Coronary artery (tissue), 2 donors: ENCODE measurements around the gene RETREG1.
"Not testable (repeated sequence)": the region's sequence is repeated elsewhere in the genome, so short reads cannot be mapped to it uniquely, and the experiment has no call there.

Experiments used
- DNase-seq: peaks from one replicate; pipeline ENCODE4 v3.0.0-alpha.2; 2017; ENCODE audit warnings: low spot score
- H3K27ac ChIP-seq, 2 donors: fragments of 200-600 bp; sonication (generic); one replicate each; pipeline ENCODE4 v1.5.1; 2016 to 2019
- H3K4me3 ChIP-seq: fragments of 200-600 bp; sonication (generic); 2 replicates; pipeline ENCODE4 v1.5.1; 2016; ENCODE audit warnings: mild to moderate bottlenecking, moderate library complexity
- TF ChIP-seq, protein P1 (sequence below): fragments of 200-600 bp; sonication (generic); IDR thresholded peaks from one replicate; pipeline ENCODE4 v1.5.1; 2019; ENCODE audit warnings: antibody characterized with exemption

Gene RETREG1

DNA sequence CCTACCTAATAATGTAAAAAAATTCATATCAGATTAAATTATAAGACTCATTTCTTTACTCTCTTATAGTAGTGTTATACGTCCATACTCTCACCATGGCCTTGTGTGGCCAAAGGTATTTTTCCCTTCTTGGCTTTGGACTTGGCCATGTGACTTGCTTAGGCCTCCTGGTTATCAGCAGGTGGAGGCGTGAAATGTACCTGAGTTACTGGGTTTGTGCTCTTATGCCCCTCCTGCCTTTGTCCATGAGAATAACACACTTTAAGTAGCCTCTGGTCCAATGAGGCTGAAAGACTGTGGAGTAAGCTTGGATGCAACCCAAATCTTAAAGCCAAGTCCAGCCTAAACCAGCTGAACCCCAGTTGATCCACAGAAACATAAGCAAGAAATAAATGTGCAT is 68.7 kb downstream of the RETREG1 start:
- TF ChIP-seq, protein P1, sequence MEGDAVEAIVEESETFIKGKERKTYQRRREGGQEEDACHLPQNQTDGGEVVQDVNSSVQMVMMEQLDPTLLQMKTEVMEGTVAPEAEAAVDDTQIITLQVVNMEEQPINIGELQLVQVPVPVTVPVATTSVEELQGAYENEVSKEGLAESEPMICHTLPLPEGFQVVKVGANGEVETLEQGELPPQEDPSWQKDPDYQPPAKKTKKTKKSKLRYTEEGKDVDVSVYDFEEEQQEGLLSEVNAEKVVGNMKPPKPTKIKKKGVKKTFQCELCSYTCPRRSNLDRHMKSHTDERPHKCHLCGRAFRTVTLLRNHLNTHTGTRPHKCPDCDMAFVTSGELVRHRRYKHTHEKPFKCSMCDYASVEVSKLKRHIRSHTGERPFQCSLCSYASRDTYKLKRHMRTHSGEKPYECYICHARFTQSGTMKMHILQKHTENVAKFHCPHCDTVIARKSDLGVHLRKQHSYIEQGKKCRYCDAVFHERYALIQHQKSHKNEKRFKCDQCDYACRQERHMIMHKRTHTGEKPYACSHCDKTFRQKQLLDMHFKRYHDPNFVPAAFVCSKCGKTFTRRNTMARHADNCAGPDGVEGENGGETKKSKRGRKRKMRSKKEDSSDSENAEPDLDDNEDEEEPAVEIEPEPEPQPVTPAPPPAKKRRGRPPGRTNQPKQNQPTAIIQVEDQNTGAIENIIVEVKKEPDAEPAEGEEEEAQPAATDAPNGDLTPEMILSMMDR = no peak
- DNase-seq = no peak
- Histone ChIP-seq H3K4me3 (no peak overlapping the region), H3K27ac (no peak overlapping the region)

DNA sequence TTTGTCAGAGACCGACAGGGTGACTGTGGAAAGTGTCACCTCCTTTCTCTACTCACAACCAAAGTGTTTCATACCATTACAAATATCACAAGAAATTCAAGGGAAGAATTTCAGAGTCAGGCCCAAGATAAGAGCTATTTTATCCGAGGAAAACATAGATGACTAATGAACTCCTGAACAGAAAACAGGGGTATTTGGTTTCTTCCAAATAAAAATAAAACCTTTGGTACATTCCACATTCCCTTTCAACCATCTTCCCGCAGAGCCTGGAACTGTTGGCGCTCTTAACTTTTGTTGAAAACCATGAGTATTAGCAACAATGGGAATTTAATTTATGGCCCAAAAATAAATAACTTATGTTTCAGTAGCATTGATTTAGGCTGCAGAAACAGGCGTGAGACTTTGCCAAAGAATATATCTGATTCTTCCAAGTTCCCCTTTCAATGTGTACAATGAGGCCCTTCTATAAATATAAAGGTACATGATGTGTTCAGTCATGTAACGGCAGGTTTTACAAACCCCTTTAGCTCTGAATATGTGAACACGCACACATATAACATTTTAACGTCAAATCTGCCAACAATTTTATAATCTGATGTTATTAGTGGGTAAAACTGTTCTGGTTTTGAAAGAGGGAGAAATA is 69.5 kb downstream of the RETREG1 start:
- no peak for DNase-seq
- Histone ChIP-seq H3K4me3 (no peak overlapping the region), H3K27ac (no peak overlapping the region)
- TF ChIP-seq, protein P1 = no peak

DNA sequence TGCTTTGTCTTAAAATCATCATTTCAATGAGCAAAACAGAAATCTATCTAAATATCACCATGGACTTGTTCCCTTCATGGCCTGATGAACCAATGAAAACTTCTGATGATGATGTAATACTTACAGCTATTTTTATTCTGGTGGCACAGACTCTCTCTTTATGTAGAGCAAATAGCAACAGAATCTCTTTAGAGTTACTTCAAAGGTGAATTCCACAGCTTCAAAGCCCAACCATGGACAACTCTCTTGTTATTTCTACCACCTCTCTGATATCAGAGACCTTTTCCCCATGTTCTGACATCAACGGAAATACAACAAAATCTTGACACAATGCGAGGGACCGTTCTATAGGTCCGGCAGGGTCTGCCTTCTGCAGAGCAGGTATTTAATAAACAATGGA is 70.1 kb downstream of the RETREG1 start:
- Histone ChIP-seq H3K4me3 (no peak overlapping the region), H3K27ac (no peak overlapping the region)
- DNase-seq = no peak
- TF ChIP-seq, protein P1 = no peak

DNA sequence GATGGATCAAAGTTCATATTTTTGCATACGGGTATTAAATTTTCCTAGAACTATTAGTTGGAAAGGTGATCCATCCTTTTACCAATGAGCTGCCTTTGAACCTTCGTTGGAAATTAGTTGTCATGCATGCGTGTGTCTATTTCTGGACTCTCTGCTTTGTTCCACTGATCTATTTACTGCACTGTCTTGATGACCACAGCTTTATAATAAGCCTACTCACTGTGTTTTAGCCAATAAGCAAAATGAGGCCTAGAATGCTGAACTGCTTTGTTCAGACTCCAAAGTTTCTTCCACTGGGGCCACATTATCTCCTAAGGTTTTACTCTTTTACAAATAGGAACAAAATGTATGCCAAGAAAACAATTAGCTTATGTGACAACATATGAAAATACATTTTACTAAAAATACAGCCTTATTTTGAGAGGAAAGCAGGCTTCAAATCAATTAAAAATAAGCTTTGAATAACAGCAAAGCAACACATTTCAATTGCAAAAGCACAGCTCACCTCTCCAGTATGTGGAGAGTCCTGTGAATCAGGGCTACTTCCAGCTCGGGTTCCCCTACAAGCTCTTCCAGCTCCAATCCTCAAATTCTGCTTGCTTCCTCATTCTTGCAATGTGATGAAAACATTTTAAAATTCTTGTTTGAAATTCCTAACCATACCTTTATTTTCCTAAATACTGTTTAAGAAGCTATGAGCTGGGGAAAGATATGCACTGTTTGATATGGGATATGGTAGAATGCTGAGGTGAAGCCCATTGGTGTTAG is 72.0 kb downstream of the RETREG1 start:
- TF ChIP-seq, protein P1 = no peak
- DNase-seq = no peak
- no peak overlapping the region for H3K27ac ChIP-seq
- H3K4me3 ChIP-seq = no peak overlapping the region

DNA sequence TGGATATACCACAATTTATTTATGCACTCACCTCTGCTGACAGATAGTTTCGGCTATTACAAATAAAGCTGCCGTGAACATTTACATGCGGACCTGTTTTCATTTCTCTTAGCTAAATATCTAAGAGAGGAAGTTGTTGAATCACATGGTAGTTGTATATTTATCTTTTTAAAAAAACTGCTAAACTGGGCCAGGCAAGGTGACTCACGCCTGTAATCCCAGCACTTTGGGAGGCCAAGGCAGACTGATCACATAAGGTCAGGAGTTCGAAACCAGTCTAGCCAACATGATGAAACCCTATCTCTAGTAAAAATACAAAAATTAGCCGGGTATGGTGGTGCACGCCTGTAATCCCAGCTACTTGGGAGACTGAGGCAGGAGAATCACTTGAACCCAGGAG is 73.6 kb downstream of the RETREG1 start:
- H3K4me3 ChIP-seq, H3K27ac ChIP-seq, DNase-seq: not testable (repeated sequence)

DNA sequence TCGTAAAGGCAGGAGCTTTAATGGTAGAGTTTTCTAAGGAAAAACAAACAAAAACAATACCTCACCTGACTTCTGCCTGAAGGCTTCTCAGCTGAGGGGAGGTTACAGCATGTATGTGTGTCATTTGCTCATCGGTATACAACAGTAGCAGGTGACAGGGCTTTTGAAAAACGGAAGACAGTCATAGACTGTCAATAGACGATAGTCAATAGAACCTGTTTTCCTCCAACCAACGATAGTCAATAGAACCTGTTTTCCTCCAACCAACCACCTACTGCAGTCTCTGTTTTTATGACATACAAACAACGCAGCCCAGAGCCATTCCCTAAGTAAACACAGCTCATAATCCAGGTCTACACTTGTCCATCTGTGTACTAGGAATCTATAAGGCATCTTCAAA is 74.6 kb downstream of the RETREG1 start:
- TF ChIP-seq, protein P1 = no peak
- no peak overlapping the region for H3K27ac ChIP-seq
- DNase-seq = no peak
- no peak overlapping the region for H3K4me3 ChIP-seq

DNA sequence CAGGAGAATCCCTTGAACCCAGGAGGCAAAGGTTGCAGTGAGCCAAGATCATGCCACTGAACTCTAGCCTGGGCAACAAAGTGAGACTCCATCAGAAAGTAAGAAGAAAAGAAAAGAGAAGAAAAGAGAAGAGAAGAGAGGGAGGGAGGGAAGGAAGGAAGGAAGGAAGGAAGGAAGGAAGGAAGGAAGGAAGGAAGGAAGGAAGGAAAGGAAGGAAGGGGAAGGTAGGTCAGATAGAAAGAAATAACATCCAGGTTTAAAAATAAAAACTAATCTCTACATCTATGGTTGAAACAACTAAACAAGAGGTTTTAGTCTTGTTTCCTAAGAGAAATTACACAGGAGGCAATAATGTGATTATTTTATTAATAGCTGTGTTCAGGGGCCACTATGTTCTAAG is 75.2 kb downstream of the RETREG1 start:
- not testable (repeated sequence) for DNase-seq, H3K4me3 ChIP-seq, H3K27ac ChIP-seq

DNA sequence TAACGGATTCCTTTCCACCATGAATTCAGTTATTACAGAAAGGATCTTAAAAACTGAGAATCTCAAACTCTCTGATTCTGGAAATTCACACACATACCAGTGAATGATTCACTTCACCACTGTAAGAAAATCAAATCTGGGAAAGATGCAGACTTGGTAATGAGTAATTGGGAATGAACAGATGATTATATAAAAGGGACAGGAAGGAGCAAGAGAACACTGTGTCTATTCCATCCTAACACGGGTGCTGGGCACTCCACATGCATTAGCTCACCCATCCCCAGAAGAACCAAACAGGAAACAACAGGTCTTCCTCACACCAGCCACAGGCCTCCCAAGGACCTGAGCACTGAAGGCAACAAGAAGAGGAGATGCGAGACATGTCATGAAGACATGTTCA is 76.4 kb downstream of the RETREG1 start:
- TF ChIP-seq, protein P1 = no peak
- no peak for DNase-seq
- Histone ChIP-seq H3K27ac (peak overlapping the region; percentile 45 to 86), H3K4me3 (no peak overlapping the region)
